ENCODE results near the gene CHAF1B. TPM values are rescaled to one million over a fixed set of nuclear protein-coding genes. Genes with fewer than 3 reads are reported as not detected.
"Not testable (repeated sequence)": the region's sequence is repeated elsewhere in the genome, so short reads cannot be mapped to it uniquely, and the experiment has no call there.

The CHAF1B gene
- total RNA-seq, 2 experiments from 2014 or later, result 18.8 to 23.9 TPM

GRCh38 chr21:36369064-36369685, 16.0 kb upstream of the CHAF1B start:
- no peaks in the 10 kb centered on the region for H3K9me3 Mint-ChIP-seq
- H3K4me3 Mint-ChIP-seq, result no peak overlapping the region
- H3K36me3 Mint-ChIP-seq (ENCODE audit: low read depth), result peaks cover 80% of the 10 kb centered on the region
- no peaks in the 10 kb centered on the region for H3K27me3 Mint-ChIP-seq
- ChIA-PET CTCF (no interaction called here), POLR2A (interaction anchor here (0.6 to 1.5 kb wide), 3 partner anchors 16 to 165 kb away, joined by 3 read pairs; partner anchors contain the start of gene CHAF1B)
- no peak overlapping the region for H3K27ac Mint-ChIP-seq
- DNase-seq, result no peak
- H3K4me1 Mint-ChIP-seq, result peaks cover 10% of the 10 kb centered on the region

- Mint-ChIP-seq H3K27me3 (no peaks in the 10 kb centered on the region), H3K27ac (no peak overlapping the region), H3K4me1 (no peaks in the 10 kb centered on the region), H3K36me3 (ENCODE audit: low read depth) (peaks cover 42% of the 10 kb centered on the region), H3K4me3 (no peak overlapping the region), H3K9me3 (no peaks in the 10 kb centered on the region)
- POLR2A ChIA-PET, result no interaction called here
- CTCF ChIA-PET, result no interaction called here
- no peak for DNase-seq
Measured at GRCh38 chr21:36375994-36376393, 9.2 kb upstream of the CHAF1B start.

GRCh38 chr21:36377391-36377842, 7.8 kb upstream of the CHAF1B start:
- ChIA-PET CTCF (no interaction called here), POLR2A (interaction anchor here (1.0 kb wide), 1 partner anchor 79 kb away, joined by 3 read pairs; no protein-coding TSS in a partner anchor)
- DNase-seq, result no peak
- H3K4me3 Mint-ChIP-seq, result no peak overlapping the region
- peaks cover 36% of the 10 kb centered on the region for H3K36me3 Mint-ChIP-seq (ENCODE audit: low read depth)
- H3K9me3 Mint-ChIP-seq, result no peaks in the 10 kb centered on the region
- no peak overlapping the region for H3K27ac Mint-ChIP-seq
- no peaks in the 10 kb centered on the region for H3K4me1 Mint-ChIP-seq
- no peaks in the 10 kb centered on the region for H3K27me3 Mint-ChIP-seq

GRCh38 chr21:36379251-36379650, 5.9 kb upstream of the CHAF1B start:
- Mint-ChIP-seq H3K9me3 (no peaks in the 10 kb centered on the region), H3K27ac (no peak overlapping the region), H3K27me3 (no peaks in the 10 kb centered on the region), H3K36me3 (ENCODE audit: low read depth) (peaks cover 26% of the 10 kb centered on the region), H3K4me3 (no peak overlapping the region), H3K4me1 (no peaks in the 10 kb centered on the region)
- CTCF ChIA-PET, result no interaction called here
- no peak for DNase-seq
- POLR2A ChIA-PET, result interaction anchor here (1.2 kb wide), 1 partner anchor 60 kb away, joined by 4 read pairs; the partner anchor contains the start of gene MORC3

- Mint-ChIP-seq H3K36me3 (ENCODE audit: low read depth) (peaks cover 26% of the 10 kb centered on the region), H3K4me3 (no peak overlapping the region), H3K27me3 (no peaks in the 10 kb centered on the region), H3K27ac (peak overlapping the region; percentile 8), H3K9me3 (no peaks in the 10 kb centered on the region), H3K4me1 (peaks cover 13% of the 10 kb centered on the region)
- CTCF ChIA-PET, result no interaction called here
- POLR2A ChIA-PET, result interaction anchor here (4.2 kb wide), 1 partner anchor 60 kb away, joined by 37 read pairs; the partner anchor contains the start of gene MORC3
- no peak for DNase-seq
Measured at GRCh38 chr21:36381841-36382589, 3.2 kb upstream of the CHAF1B start.

GRCh38 chr21:36382722-36383121, 2.5 kb upstream of the CHAF1B start:
- CTCF ChIA-PET, result interaction anchor here (0.7 kb wide), 2 partner anchors 17 kb away, joined by 3 read pairs; no protein-coding TSS in a partner anchor
- Mint-ChIP-seq H3K36me3 (ENCODE audit: low read depth) (peaks cover 24% of the 10 kb centered on the region), H3K4me1 (peaks cover 18% of the 10 kb centered on the region)
- not testable (repeated sequence) for H3K27ac Mint-ChIP-seq, H3K9me3 Mint-ChIP-seq, H3K4me3 Mint-ChIP-seq, H3K27me3 Mint-ChIP-seq, DNase-seq
- POLR2A ChIA-PET, result interaction anchor here (4.2 kb wide), 1 partner anchor 61 kb away, joined by 37 read pairs; the partner anchor contains the start of gene MORC3

GRCh38 chr21:36384885-36385232, 333 bp upstream of the CHAF1B start:
- Mint-ChIP-seq H3K9me3 (no peaks in the 10 kb centered on the region), H3K36me3 (ENCODE audit: low read depth) (peaks cover 35% of the 10 kb centered on the region), H3K27me3 (no peaks in the 10 kb centered on the region), H3K4me3 (no peak overlapping the region), H3K4me1 (peaks cover 27% of the 10 kb centered on the region), H3K27ac (no peak overlapping the region)
- POLR2A ChIA-PET, result interaction anchor here (0.8 to 4.2 kb wide), 13 partner anchors 9 to 249 kb away, joined by 3 to 37 read pairs (median 3); partner anchors contain the start of genes CBR3 and MORC3
- CTCF ChIA-PET, result interaction anchor here (0.6 to 1.7 kb wide), 4 partner anchors 45 to 242 kb away, joined by 3 to 6 read pairs (median 3); no protein-coding TSS in a partner anchor
- DNase-seq, result no peak

GRCh38 chr21:36386031-36386642, 945 bp downstream of the CHAF1B start:
- Mint-ChIP-seq H3K4me1 (peaks cover 27% of the 10 kb centered on the region), H3K27me3 (no peaks in the 10 kb centered on the region), H3K36me3 (ENCODE audit: low read depth) (peaks cover 37% of the 10 kb centered on the region), H3K4me3 (peak overlapping the region; percentile 83), H3K9me3 (no peaks in the 10 kb centered on the region), H3K27ac (peak overlapping the region; percentile 83)
- no peak for DNase-seq
- ChIA-PET POLR2A (interaction anchor here (0.7 to 4.2 kb wide), 12 partner anchors 8 to 945 kb away, joined by 3 to 37 read pairs (median 4); partner anchors contain the start of genes CBR3 and MORC3), CTCF (interaction anchor here (0.8 to 1.2 kb wide), 3 partner anchors 44 to 226 kb away, joined by 3 read pairs; partner anchors contain the start of gene MORC3)

GRCh38 chr21:36388096-36388495, 2.9 kb downstream of the CHAF1B start:
- no peak overlapping the region for H3K27ac Mint-ChIP-seq
- CTCF ChIA-PET, result interaction anchor here (0.7 kb wide), 2 partner anchors 236 to 765 kb away, joined by 3 to 5 read pairs; no protein-coding TSS in a partner anchor
- H3K36me3 Mint-ChIP-seq (ENCODE audit: low read depth), result peaks cover 49% of the 10 kb centered on the region
- POLR2A ChIA-PET, result interaction anchor here (0.6 to 1.5 kb wide), 3 partner anchors 9 to 328 kb away, joined by 3 to 4 read pairs (median 4); partner anchors contain the start of gene SETD4
- no peaks in the 10 kb centered on the region for H3K27me3 Mint-ChIP-seq
- H3K9me3 Mint-ChIP-seq, result no peaks in the 10 kb centered on the region
- H3K4me3 Mint-ChIP-seq, result no peak overlapping the region
- H3K4me1 Mint-ChIP-seq, result peaks cover 27% of the 10 kb centered on the region
- no peak for DNase-seq

- H3K36me3 Mint-ChIP-seq (ENCODE audit: low read depth), result peaks cover 49% of the 10 kb centered on the region
- no peaks in the 10 kb centered on the region for H3K27me3 Mint-ChIP-seq
- DNase-seq, result no peak
- ChIA-PET CTCF (no interaction called here), POLR2A (interaction anchor here (1.4 to 1.5 kb wide), 2 partner anchors 8 to 15 kb away, joined by 3 to 4 read pairs; no protein-coding TSS in a partner anchor)
- no peak overlapping the region for H3K4me3 Mint-ChIP-seq
- no peaks in the 10 kb centered on the region for H3K9me3 Mint-ChIP-seq
- peaks cover 27% of the 10 kb centered on the region for H3K4me1 Mint-ChIP-seq
- H3K27ac Mint-ChIP-seq, result no peak overlapping the region
Measured at GRCh38 chr21:36388835-36389234, 3.6 kb downstream of the CHAF1B start.

- H3K27me3 Mint-ChIP-seq, H3K4me3 Mint-ChIP-seq, H3K27ac Mint-ChIP-seq, POLR2A ChIA-PET, DNase-seq, H3K9me3 Mint-ChIP-seq: not testable (repeated sequence)
- Mint-ChIP-seq H3K4me1 (peaks cover 18% of the 10 kb centered on the region), H3K36me3 (ENCODE audit: low read depth) (peaks cover 56% of the 10 kb centered on the region)
- CTCF ChIA-PET, result interaction anchor here (1.0 kb wide), 1 partner anchor 250 kb away, joined by 3 read pairs; no protein-coding TSS in a partner anchor
Measured at GRCh38 chr21:36391649-36392048, 6.5 kb downstream of the CHAF1B start.

- no peak overlapping the region for H3K4me3 Mint-ChIP-seq
- no peak for DNase-seq
- ChIA-PET CTCF (no interaction called here), POLR2A (no interaction called here)
- no peaks in the 10 kb centered on the region for H3K4me1 Mint-ChIP-seq
- no peaks in the 10 kb centered on the region for H3K9me3 Mint-ChIP-seq
- H3K27ac Mint-ChIP-seq, result no peak overlapping the region
- peaks cover 56% of the 10 kb centered on the region for H3K36me3 Mint-ChIP-seq (ENCODE audit: low read depth)
- no peaks in the 10 kb centered on the region for H3K27me3 Mint-ChIP-seq
Measured at GRCh38 chr21:36395353-36396111, 10.3 kb downstream of the CHAF1B start.

Measured in activated CD4-positive, alpha-beta memory T cell treated with anti-CD3 and anti-CD28 coated beads, Interleukin-2, amount 10 ng/mL, durations not matched to agents 7 days and 5 days (primary cell).